IMR-90 (cell line): Measurements from ENCODE around the gene SNRNP40. TPM values are rescaled to one million over a fixed set of nuclear protein-coding genes. Genes with fewer than 3 reads are reported as not detected.

Experiments
- ATAC-seq: fragments of 200-7000 bp; cut with Tn5 transposase; 2 replicates; pipeline ENCODE4 v1.9.1; 2020; ENCODE audit warnings: low read depth, mild to moderate bottlenecking, moderate library complexity
- BruUV-seq: library from RNA; stranded (reverse); fragments of 400-500 nt; replicated peaks from 2 replicates; lab custom pipeline; 2021; lab: Mats Ljungman, UMichigan
- CTCF ChIA-PET: fragments of 300-600 bp; formaldehyde crosslinking; extraction: SDS; loops from one replicate; lab custom pipeline; 2021; ENCODE audit warnings: antibody characterized with exemption; lab: Yijun Ruan, JAX
- POLR2A ChIA-PET: fragments of 300-600 bp; sonication (Branson Sonifier 250); formaldehyde crosslinking; loops from one replicate; lab custom pipeline; 2022; ENCODE audit warnings: antibody characterized with exemption; ENCODE audit not compliant: unreplicated experiment; lab: Charles Lee
- DNase-seq: peaks from one replicate; pipeline ENCODE4 v3.0.0; 2013
- H2AFZ ChIP-seq: replicated peaks from 2 replicates; pipeline ENCODE3; 2013; ENCODE audit warnings: low read length, mild to moderate bottlenecking; ENCODE audit not compliant: poor library complexity
- H2AK5ac ChIP-seq: 2 replicates; pipeline ENCODE4 v1.6.1; 2013; ENCODE audit warnings: low read depth, low read length, inconsistent platforms
- H2AK9ac ChIP-seq: replicated peaks from 2 replicates; pipeline ENCODE3; 2013; ENCODE audit warnings: mild to moderate bottlenecking, low read depth, low read length, moderate library complexity; ENCODE audit not compliant: poor library complexity
- H2BK120ac ChIP-seq: 2 replicates; pipeline ENCODE4 v1.6.1; 2013; ENCODE audit warnings: low read depth, low read length, inconsistent platforms
- H2BK15ac ChIP-seq: 3 replicates; pipeline ENCODE4 v1.6.1; 2013; ENCODE audit warnings: low read depth, low read length, inconsistent platforms
- H2BK20ac ChIP-seq: 2 replicates; pipeline ENCODE4 v1.6.1; 2013; ENCODE audit warnings: low read depth, mild to moderate bottlenecking, inconsistent platforms, low read length, moderate library complexity
- H2BK5ac ChIP-seq: 2 replicates; pipeline ENCODE4 v1.6.1; 2013; ENCODE audit warnings: mild to moderate bottlenecking, low read depth, low read length, inconsistent platforms; ENCODE audit not compliant: poor library complexity, severe bottlenecking
- H3K14ac ChIP-seq: replicated peaks from 2 replicates; pipeline ENCODE4 v1.6.1; 2013; ENCODE audit warnings: low read depth, low read length, inconsistent platforms
- H3K18ac ChIP-seq: 2 replicates; pipeline ENCODE4 v1.6.1; 2013; ENCODE audit warnings: low read depth, low read length, control low read depth
- H3K23ac ChIP-seq: 2 replicates; pipeline ENCODE4 v1.6.1; 2013; ENCODE audit warnings: low read depth, low read length, inconsistent platforms
- H3K27ac ChIP-seq: 2 replicates; pipeline ENCODE4 v1.5.1; 2013; ENCODE audit warnings: mild to moderate bottlenecking, control low read depth, low read length; ENCODE audit not compliant: insufficient read depth
- H3K27me3 ChIP-seq: 2 replicates; pipeline ENCODE4 v1.6.1; 2013; ENCODE audit warnings: low read length; ENCODE audit not compliant: control insufficient read depth, insufficient read depth
- H3K36me3 ChIP-seq: 2 replicates; pipeline ENCODE4 v1.6.1; 2013; ENCODE audit warnings: low read length, mixed read lengths; ENCODE audit not compliant: control insufficient read depth, insufficient read depth
- H3K4ac ChIP-seq: 2 replicates; pipeline ENCODE4 v1.6.1; 2013; ENCODE audit warnings: low read depth, low read length, inconsistent platforms
- H3K4me1 ChIP-seq: 2 replicates; pipeline ENCODE4 v1.6.1; 2013; ENCODE audit warnings: low read length, mixed read lengths; ENCODE audit not compliant: control insufficient read depth, insufficient read depth
- H3K4me2 ChIP-seq: 2 replicates; pipeline ENCODE4 v1.6.1; 2013; ENCODE audit warnings: low read depth, mild to moderate bottlenecking, control low read depth, low read length, moderate library complexity
- H3K4me3 ChIP-seq: 2 replicates; pipeline ENCODE4 v1.5.1; 2013; ENCODE audit warnings: low read depth, mild to moderate bottlenecking, control low read depth, low read length, moderate library complexity; ENCODE audit not compliant: insufficient read depth
- H3K56ac ChIP-seq: 2 replicates; pipeline ENCODE4 v1.6.1; 2013; ENCODE audit warnings: low read length, inconsistent platforms; ENCODE audit not compliant: insufficient read depth; ENCODE audit errors: extremely low read depth
- H3K79me1 ChIP-seq, 2 experiments: 2 replicates each; pipeline ENCODE4 v1.6.1; 2013; ENCODE audit warnings: low read length in 2 of 2, inconsistent platforms in 1 of 2, low read depth in 1 of 2
- H3K9ac ChIP-seq: 2 replicates; pipeline ENCODE4 v1.6.1; 2013; ENCODE audit warnings: low read depth, low read length, control low read depth
- H3K9me1 ChIP-seq: 2 replicates; pipeline ENCODE4 v1.6.1; 2013; ENCODE audit warnings: low read length, inconsistent platforms; ENCODE audit not compliant: insufficient read depth
- H3K9me3 ChIP-seq: 2 replicates; pipeline ENCODE4 v1.6.1; 2013; ENCODE audit warnings: low read length; ENCODE audit not compliant: control insufficient read depth, insufficient read depth
- H4K20me1 ChIP-seq: 2 replicates; pipeline ENCODE4 v1.6.1; 2013; ENCODE audit warnings: low read length, inconsistent platforms; ENCODE audit not compliant: insufficient read depth
- H4K5ac ChIP-seq: 2 replicates; pipeline ENCODE4 v1.6.1; 2013; ENCODE audit warnings: mild to moderate bottlenecking, low read depth, low read length, control low read depth
- H4K8ac ChIP-seq, 2 experiments: 2 replicates each; pipeline ENCODE4 v1.6.1; 2013; ENCODE audit warnings: low read depth in 2 of 2, low read length in 2 of 2, control low read depth in 1 of 2, inconsistent platforms in 1 of 2
- H4K91ac ChIP-seq: 2 replicates; pipeline ENCODE4 v1.6.1; 2013; ENCODE audit warnings: low read depth, low read length, inconsistent platforms; ENCODE audit not compliant: insufficient read depth
- MXI1 ChIP-seq: IDR thresholded peaks from 2 replicates; pipeline ENCODE4 v1.6.1; 2012; ENCODE audit warnings: low read depth, mild to moderate bottlenecking, low read length, moderate library complexity, borderline replicate concordance
- WGBS, 2 experiments: methylation state at CpG; one replicate each; pipeline versions ENCODE4 v1.1.5 to v1.1.7; 2013; ENCODE audit warnings: missing lambda C conversion rate in 2 of 2; ENCODE audit not compliant: insufficient read length in 1 of 2; ENCODE audit errors: extremely low coverage in 2 of 2; 5-methylcytosine and 5-hydroxymethylcytosine counted together
- dilution Hi-C: fragments of 300-500 bp; cut with HindIII; formaldehyde crosslinking; loops from one replicate; pipeline ENCODE4 v1.14.3; 2018; ENCODE audit warnings: low sequenced_read_pairs; ENCODE audit not compliant: unreplicated experiment
- in situ Hi-C: fragments of 300-500 bp; cut with MboI; formaldehyde crosslinking; loops from 3 replicates; pipeline ENCODE4 v1.14.3; 2019; ENCODE audit warnings: low sequenced_read_pairs, inconsistent platforms, mixed read lengths
- intact Hi-C: fragments of 100-400 bp; cut with micrococcal nuclease; formaldehyde crosslinking; loops from 2 replicates; pipeline ENCODE4 v1.10.0; 2022
- polyA plus RNA-seq, 3 experiments: library from polyadenylated mRNA; depleted of rRNA; stranded (reverse); fragments of >200 nt; gene quantifications; 2 replicates each; pipeline ENCODE4 v1.2.3, GENCODE V29; 2012; ENCODE audit warnings: low replicate concordance in 1 of 3
- total RNA-seq: library from RNA; depleted of rRNA; stranded (reverse); fragments of >200 nt; gene quantifications from 2 replicates; pipeline ENCODE4 v1.2.3, GENCODE V29; 2012

The SNRNP40 gene
- total and polyA plus RNA-seq, 2 of the 4 experiments (the other 2 are of a cell fraction) = 52.3 to 178 TPM

GRCh38 chr1:31238612-31238985, 58.0 kb downstream of the SNRNP40 start:
- no peaks in the 10 kb centered on the region for H3K9me3 ChIP-seq
- H4K20me1 ChIP-seq = no peaks in the 10 kb centered on the region
- in situ Hi-C loops (no loop called here), intact Hi-C loops (no loop called here), dilution Hi-C loops (no loop called here)
- H3K56ac ChIP-seq = no peak overlapping the region
- TF ChIP-seq MXI1 = no peak
- no TSS peak for BruUV-seq
- H3K23ac ChIP-seq = no peak overlapping the region; the same call in 1 of the 2 replicates
- POLR2A ChIA-PET = no interaction called here
- no peak overlapping the region for H2BK15ac ChIP-seq
- H3K36me3 ChIP-seq = no peaks in the 10 kb centered on the region
- no peak overlapping the region for H4K91ac ChIP-seq
- H3K9ac ChIP-seq = no peak overlapping the region
- H3K18ac ChIP-seq = no peak overlapping the region
- no peak overlapping the region for H2AFZ ChIP-seq
- no peak for ATAC-seq
- CTCF ChIA-PET = no interaction called here
- H2AK5ac ChIP-seq = no peak overlapping the region
- no peak overlapping the region for H3K27ac ChIP-seq
- DNase-seq = no peak
- no peaks in the 10 kb centered on the region for H3K4me1 ChIP-seq
- H2BK120ac ChIP-seq = no peak overlapping the region
- H3K4ac ChIP-seq = no peak overlapping the region
- H2BK5ac ChIP-seq = no peak overlapping the region
- H3K4me3 ChIP-seq = no peak overlapping the region
- no peak overlapping the region; the same call in 1 of the 2 replicates for H3K4me2 ChIP-seq
- H4K5ac ChIP-seq = no peak overlapping the region
- no peak overlapping the region for H2AK9ac ChIP-seq
- H4K8ac ChIP-seq = no peak overlapping the region
- H3K14ac ChIP-seq = no peak overlapping the region
- H3K79me1 ChIP-seq = no peaks in the 10 kb centered on the region
- peaks cover 67% of the 10 kb centered on the region for H3K27me3 ChIP-seq
- no peaks in the 10 kb centered on the region for H3K9me1 ChIP-seq
- 50% methylated on average over 2 of the region's 4 CpGs; no CpG with 5 or more reads in 1 of the 2 experiments for WGBS, 2 experiments
- no peak overlapping the region for H2BK20ac ChIP-seq
